NT2/D1 (cell line): ENCODE measurements around the gene CUL5.

Experiments
- DNase-seq: peaks from one replicate; pipeline ENCODE4 v3.0.0-alpha.2; 2011; ENCODE audit warnings: low read depth, low spot score
- H3K27me3 ChIP-seq: 2 replicates; pipeline ENCODE4 v1.6.0; 2011; ENCODE audit warnings: mild to moderate bottlenecking; ENCODE audit not compliant: insufficient read length, insufficient read depth
- H3K36me3 ChIP-seq: 2 replicates; pipeline ENCODE4 v1.6.1; 2011; ENCODE audit warnings: mild to moderate bottlenecking, low read length, mixed read lengths; ENCODE audit not compliant: insufficient read depth, insufficient read length
- H3K4me1 ChIP-seq: 2 replicates; pipeline ENCODE4 v1.5.1; 2011; ENCODE audit not compliant: insufficient read depth, insufficient read length
- H3K4me3 ChIP-seq: 2 replicates; pipeline ENCODE4 v1.5.1; 2011; ENCODE audit warnings: low read depth; ENCODE audit not compliant: insufficient read length
- H3K9ac ChIP-seq: 2 replicates; pipeline ENCODE4 v1.6.0; 2011; ENCODE audit warnings: low read depth; ENCODE audit not compliant: insufficient read length
- H3K9me3 ChIP-seq: 2 replicates; pipeline ENCODE4 v1.5.1; 2011; ENCODE audit warnings: mild to moderate bottlenecking, low read length; ENCODE audit not compliant: insufficient read depth
- SUZ12 ChIP-seq: IDR thresholded peaks from 2 replicates; pipeline ENCODE4 v1.6.1; 2011; ENCODE audit not compliant: insufficient read length, insufficient read depth; ENCODE audit errors: extremely low read depth
- YY1 ChIP-seq: IDR thresholded peaks from 2 replicates; pipeline ENCODE4 v1.6.1; 2011; ENCODE audit not compliant: insufficient read length, insufficient read depth
- ZNF274 ChIP-seq: IDR thresholded peaks from 2 replicates; pipeline ENCODE4 v1.6.1; 2011; ENCODE audit warnings: mild to moderate bottlenecking, low read depth, low read length

Gene CUL5

DNA sequence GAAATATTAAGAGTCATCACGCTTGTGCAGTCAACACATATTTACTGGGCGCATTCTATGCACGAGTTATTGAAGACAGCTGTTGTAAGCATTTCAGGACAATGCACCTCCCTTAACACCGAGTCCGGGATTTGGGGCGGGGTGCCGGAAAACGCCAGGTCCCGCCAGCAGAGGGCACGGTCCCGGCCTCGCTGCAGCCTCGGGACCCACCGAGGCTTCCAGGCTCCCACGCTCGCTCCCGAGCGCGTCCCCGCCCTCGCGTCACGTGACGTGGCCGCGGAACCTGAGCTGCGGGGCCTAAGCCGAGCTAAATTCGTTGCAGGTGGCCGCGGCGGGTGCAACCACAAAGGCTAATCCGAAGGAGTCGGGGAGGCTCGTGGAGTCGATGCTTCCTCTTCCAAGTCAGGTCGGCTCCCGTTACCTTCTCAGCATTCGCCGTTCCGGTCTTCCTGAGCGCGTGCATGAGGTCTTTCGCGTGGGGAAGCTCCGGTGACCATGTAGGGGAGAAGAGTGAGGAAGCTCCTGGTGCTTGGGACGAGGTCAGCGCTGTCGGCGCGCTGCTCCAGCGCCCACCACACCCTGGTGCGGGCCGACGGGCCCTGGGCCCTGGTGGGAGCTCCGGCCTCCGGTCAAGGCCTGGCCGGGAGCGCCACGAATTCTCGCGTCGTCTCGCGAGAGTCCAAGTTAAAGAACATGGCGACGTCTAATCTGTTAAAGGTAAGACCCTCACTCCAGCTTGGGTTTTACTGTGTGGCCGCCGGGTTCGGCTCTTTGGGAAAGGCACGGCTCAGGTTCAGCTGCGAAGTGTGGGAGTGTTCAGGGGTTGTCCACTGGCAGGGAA lies at the start of gene CUL5:
Gene CUL5 (plus strand): TSS at position 243 of the 841 bp plus-strand sequence. CDS start 451 bp downstream, at position 694.
- Histone ChIP-seq H3K9me3 (no peaks in the 10 kb centered on the region), H3K36me3 (no peaks in the 10 kb centered on the region), H3K4me3 (peak within 1 kb of the TSS; percentile 98), H3K27me3 (no peaks in the 10 kb centered on the region), H3K9ac (peak within 1 kb of the TSS; percentile 99), H3K4me1 (no peaks in the 10 kb centered on the region)
- peak; percentile 83 for DNase-seq
- TF ChIP-seq YY1, result peak; percentile 41
- TF ChIP-seq SUZ12, result no peak

DNA sequence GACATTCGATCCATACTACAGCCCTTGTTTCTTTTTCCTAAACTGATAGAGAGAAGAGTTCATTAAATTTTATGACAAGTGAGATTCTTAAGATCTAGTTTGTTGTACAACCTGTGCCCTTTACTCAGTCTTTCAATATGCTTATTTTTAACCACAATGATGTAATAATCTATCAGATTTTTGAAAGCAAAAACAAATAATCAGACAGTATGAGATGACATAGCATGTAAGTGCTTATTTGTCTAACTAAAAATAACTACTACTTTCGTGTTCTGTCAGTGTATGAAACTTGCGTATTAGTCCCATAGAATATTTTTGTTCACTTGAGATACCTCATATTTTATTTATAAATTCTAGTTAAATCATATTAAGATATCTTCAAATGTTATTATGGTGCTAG lies 47.2 kb upstream of the CUL5 start:
- Histone ChIP-seq H3K9ac (no peak overlapping the region), H3K9me3 (no peaks in the 10 kb centered on the region), H3K36me3 (no peaks in the 10 kb centered on the region), H3K27me3 (no peaks in the 10 kb centered on the region), H3K4me3 (no peak overlapping the region), H3K4me1 (no peaks in the 10 kb centered on the region)
- no peak for TF ChIP-seq ZNF274
- TF ChIP-seq SUZ12, result no peak
- no peak for TF ChIP-seq YY1
- no peak for DNase-seq

GRCh38 chr11:107962181-107962580 lies 46.5 kb upstream of the CUL5 start:
- Histone ChIP-seq H3K4me3 (no peak overlapping the region), H3K27me3 (no peaks in the 10 kb centered on the region), H3K4me1 (no peaks in the 10 kb centered on the region), H3K9me3 (no peaks in the 10 kb centered on the region), H3K36me3 (no peaks in the 10 kb centered on the region), H3K9ac (no peak overlapping the region)
- no peak for DNase-seq
- TF ChIP-seq SUZ12 (no peak), ZNF274 (no peak), YY1 (no peak)

DNA sequence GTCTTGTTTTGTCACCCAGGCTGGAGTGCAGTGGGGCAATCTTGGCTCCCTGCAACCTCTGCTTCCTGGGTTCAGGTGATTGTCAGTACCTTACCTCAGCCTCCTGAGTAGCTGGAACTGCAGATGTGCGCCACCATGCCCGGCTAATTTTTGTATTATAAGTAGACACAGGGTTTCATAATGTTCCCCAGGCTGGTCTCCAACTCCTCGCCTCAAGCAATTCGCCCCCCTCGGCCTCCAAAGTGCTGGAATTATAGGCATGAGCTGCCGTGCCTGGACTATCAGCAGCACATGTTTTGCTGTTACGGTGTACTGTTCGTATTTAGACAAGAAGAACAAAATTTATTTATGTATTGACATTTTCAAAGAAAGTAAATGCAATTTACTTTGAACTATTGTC lies 45.6 kb upstream of the CUL5 start:
- Histone ChIP-seq H3K9me3 (no peaks in the 10 kb centered on the region), H3K27me3 (no peaks in the 10 kb centered on the region), H3K9ac (no peak overlapping the region), H3K4me3 (no peak overlapping the region), H3K4me1 (no peaks in the 10 kb centered on the region), H3K36me3 (no peaks in the 10 kb centered on the region)
- TF ChIP-seq ZNF274, result no peak
- TF ChIP-seq SUZ12, result no peak
- no peak for TF ChIP-seq YY1
- DNase-seq, result no peak

DNA sequence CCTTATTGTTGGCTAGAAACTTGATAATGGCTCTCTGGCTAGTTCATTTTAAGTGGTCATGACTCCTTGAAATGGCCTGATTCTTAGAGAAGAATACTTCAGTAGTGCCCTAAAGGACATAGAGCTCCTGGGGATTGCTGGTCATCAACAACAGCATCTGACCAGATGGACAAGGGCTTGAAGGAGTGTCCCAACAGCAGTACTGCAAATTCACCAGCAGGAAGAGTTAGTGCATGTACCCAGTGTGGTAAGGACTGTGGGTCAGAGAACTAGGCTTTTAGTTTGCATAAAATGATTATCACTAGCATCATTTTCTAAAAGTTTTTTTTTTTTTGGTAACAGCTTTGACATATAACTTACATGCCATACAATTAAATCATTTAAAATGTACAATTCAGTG lies 39.5 kb upstream of the CUL5 start:
- Histone ChIP-seq H3K4me3 (no peak overlapping the region), H3K36me3 (no peaks in the 10 kb centered on the region), H3K27me3 (no peaks in the 10 kb centered on the region), H3K9ac (no peak overlapping the region), H3K9me3 (no peaks in the 10 kb centered on the region), H3K4me1 (no peaks in the 10 kb centered on the region)
- no peak for DNase-seq
- no peak for TF ChIP-seq SUZ12
- TF ChIP-seq ZNF274, result no peak
- no peak for TF ChIP-seq YY1

DNA sequence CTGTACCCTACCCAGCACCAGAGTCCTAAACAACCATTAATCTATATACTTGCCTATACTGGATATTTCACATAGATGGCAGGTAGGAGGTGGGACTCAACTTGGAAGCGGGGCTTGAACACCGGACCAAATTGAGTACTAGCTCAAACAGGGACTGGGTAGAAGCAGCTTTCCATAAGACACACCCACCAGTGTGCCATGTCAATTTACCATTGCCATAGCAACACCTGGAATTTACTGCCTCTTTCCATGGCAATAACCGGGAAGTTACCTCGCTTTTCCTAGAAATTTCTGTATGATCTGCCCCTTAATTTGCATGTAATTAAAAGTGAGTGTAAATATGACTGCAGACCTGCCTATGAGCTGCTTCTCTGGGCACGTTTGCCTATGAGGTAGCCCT lies 38.6 kb upstream of the CUL5 start:
- Histone ChIP-seq H3K9ac (no peak overlapping the region), H3K27me3 (no peaks in the 10 kb centered on the region), H3K4me3 (no peak overlapping the region), H3K36me3 (no peaks in the 10 kb centered on the region), H3K9me3 (no peaks in the 10 kb centered on the region), H3K4me1 (no peaks in the 10 kb centered on the region)
- TF ChIP-seq SUZ12, result no peak
- TF ChIP-seq YY1, result no peak
- TF ChIP-seq ZNF274, result no peak
- DNase-seq, result no peak

GRCh38 chr11:107973641-107974040 lies 35.1 kb upstream of the CUL5 start:
- Histone ChIP-seq H3K9me3 (no peaks in the 10 kb centered on the region), H3K9ac (no peak overlapping the region), H3K27me3 (no peaks in the 10 kb centered on the region), H3K4me1 (no peaks in the 10 kb centered on the region), H3K4me3 (no peak overlapping the region), H3K36me3 (no peaks in the 10 kb centered on the region)
- TF ChIP-seq SUZ12 (no peak), YY1 (no peak), ZNF274 (no peak)
- no peak for DNase-seq
